Prostate gland (tissue), 2 donors: Measurements from ENCODE around the gene TMED6. TPM values are rescaled to one million over a fixed set of nuclear protein-coding genes. Genes with fewer than 3 reads are reported as not detected.

Source experiments
- DNase-seq: peaks from one replicate; pipeline ENCODE4 v3.0.0-alpha.2; 2019; ENCODE audit warnings: low spot score
- H3K27ac ChIP-seq, 2 donors: fragments of 200-600 bp; sonication (generic); 2 replicates each; pipeline ENCODE4 v1.5.1; 2017 to 2019
- H3K27me3 ChIP-seq: fragments of 200-600 bp; sonication (generic); replicated peaks from 2 replicates; pipeline ENCODE4 v1.5.1; 2019; ENCODE audit not compliant: insufficient read depth
- H3K36me3 ChIP-seq, 2 donors: fragments of 200-600 bp; sonication (generic); 1 replicate in 1 of 2; 2 replicates in 1 of 2; pipeline versions ENCODE4 v1.5.1 to v1.8.1; 2017 to 2019
- H3K4me1 ChIP-seq: fragments of 200-600 bp; sonication (generic); replicated peaks from 2 replicates; pipeline ENCODE4 v1.5.1; 2019
- H3K4me3 ChIP-seq, 2 donors: fragments of 200-600 bp; sonication (generic); 2 replicates each; pipeline ENCODE4 v1.5.1; 2017 to 2019
- H3K9me3 ChIP-seq: fragments of 200-600 bp; sonication (generic); 2 replicates; pipeline ENCODE4 v1.5.1; 2017
- POLR2A ChIP-seq: fragments of 450-650 bp; IDR thresholded peaks from one replicate; pipeline ENCODE4 v1.6.1; 2016; ENCODE audit warnings: antibody characterized with exemption, mild to moderate bottlenecking
- POLR2AphosphoS5 ChIP-seq: sonication (generic); formaldehyde crosslinking; IDR thresholded peaks from one replicate; pipeline ENCODE4 v1.6.1; 2017; ENCODE audit warnings: antibody characterized with exemption
- WGBS: methylation state at CpG from one replicate; pipeline ENCODE4 v1.1.5; 2018; 5-methylcytosine and 5-hydroxymethylcytosine counted together
- intact Hi-C: fragments of 100-400 bp; cut with DNase I; formaldehyde crosslinking; loops from one replicate; pipeline ENCODE4 v1.14.2; 2022
- total RNA-seq, 2 donors: library from RNA; depleted of rRNA; stranded (reverse); fragments of >200 nt; gene quantifications; one replicate each; pipeline ENCODE4 v1.1.0, GENCODE V29; 2016
- TF ChIP-seq, protein P1 (sequence below), 4 experiments: fragments of 200-600 bp in 2 of 4; fragments of 450-650 bp in 2 of 4; sonication (generic) in 2 of 4; IDR thresholded peaks; 1 replicate in 3 of 4; 2 replicates in 1 of 4; pipeline ENCODE4 v1.5.1; 2016 to 2019; ENCODE audit warnings: antibody characterized with exemption in 4 of 4, mild to moderate bottlenecking in 2 of 4, moderate library complexity in 2 of 4

Gene TMED6
- total RNA-seq, 2 donors from 2014 or later, result 1.1 TPM; not detected in 1

DNA sequence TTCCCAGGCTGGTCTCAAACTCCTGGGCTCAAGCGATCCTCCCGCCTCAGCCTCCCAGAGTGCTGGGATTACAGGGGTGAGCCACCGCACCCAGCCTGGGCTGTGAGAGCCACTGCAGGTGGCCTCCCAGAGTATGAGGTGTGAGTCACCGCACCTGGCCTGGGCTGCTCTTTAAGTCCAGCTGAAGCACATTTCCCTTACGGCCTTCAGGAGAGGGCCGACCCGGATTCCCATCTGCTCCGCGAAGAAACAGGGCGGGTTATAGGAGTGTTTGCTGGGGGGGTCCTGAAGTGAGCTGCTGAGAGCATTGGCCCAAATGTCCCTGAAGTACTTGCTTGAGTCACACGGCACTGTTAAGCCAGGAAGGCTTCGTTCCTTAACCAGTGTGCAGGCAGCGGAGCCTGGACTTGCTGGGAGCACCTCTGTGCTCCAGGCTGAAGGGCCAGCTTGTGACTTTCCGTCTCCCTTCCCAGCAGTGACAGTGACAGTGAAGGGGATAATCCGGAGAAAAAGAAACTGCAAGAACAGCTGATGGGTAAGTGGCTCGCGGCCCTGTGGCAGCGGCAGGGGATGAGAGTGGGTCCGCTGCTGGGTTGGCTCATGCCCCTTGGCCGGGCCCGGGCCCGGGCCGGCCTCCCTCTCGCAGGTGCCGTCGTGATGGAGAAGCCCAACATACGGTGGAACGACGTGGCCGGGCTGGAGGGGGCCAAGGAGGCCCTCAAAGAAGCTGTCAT is 33.2 kb downstream of the TMED6 start:
- no peak for DNase-seq
- Histone ChIP-seq H3K4me3 (no peak overlapping the region), H3K27me3 (no peaks in the 10 kb centered on the region), H3K27ac (no peak overlapping the region), H3K9me3 (no peaks in the 10 kb centered on the region), H3K36me3 (peaks cover 35 to 57% of the 10 kb centered on the region in 2 donors), H3K4me1 (no peaks in the 10 kb centered on the region)
- TF ChIP-seq, protein P1, sequence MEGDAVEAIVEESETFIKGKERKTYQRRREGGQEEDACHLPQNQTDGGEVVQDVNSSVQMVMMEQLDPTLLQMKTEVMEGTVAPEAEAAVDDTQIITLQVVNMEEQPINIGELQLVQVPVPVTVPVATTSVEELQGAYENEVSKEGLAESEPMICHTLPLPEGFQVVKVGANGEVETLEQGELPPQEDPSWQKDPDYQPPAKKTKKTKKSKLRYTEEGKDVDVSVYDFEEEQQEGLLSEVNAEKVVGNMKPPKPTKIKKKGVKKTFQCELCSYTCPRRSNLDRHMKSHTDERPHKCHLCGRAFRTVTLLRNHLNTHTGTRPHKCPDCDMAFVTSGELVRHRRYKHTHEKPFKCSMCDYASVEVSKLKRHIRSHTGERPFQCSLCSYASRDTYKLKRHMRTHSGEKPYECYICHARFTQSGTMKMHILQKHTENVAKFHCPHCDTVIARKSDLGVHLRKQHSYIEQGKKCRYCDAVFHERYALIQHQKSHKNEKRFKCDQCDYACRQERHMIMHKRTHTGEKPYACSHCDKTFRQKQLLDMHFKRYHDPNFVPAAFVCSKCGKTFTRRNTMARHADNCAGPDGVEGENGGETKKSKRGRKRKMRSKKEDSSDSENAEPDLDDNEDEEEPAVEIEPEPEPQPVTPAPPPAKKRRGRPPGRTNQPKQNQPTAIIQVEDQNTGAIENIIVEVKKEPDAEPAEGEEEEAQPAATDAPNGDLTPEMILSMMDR (IDR thresholded peaks at IDR 0.05), result no peak
- TF ChIP-seq POLR2AphosphoS5 (no peak), POLR2A (no peak)
- intact Hi-C loops, result no loop called here
- 94% methylated on average over 30 of the region's 30 CpGs for WGBS

DNA sequence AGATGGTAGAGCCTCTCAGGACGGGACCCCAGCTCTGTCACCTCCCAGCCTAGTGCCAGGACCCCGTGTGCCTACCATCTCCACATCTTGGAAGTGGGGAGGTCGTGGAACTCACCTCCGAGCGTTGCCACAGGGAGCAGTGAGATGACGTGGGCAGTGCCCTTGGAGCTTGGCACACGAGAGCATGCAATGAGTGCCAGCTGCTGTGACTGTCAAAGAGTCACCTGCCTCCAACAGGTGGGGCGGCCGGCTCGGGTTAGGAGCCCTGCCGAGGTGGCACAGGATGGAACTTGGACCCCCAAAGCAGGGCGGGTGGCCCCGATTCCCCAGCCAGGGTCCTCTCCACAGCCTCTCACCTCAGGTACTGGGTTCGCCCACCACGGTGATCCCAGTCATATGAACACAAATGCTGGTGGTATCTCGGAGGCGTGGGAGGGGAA is 35.0 kb downstream of the TMED6 start:
- Histone ChIP-seq H3K27ac (no peak overlapping the region), H3K9me3 (no peaks in the 10 kb centered on the region), H3K36me3 (peaks cover 30 to 47% of the 10 kb centered on the region in 2 donors), H3K4me3 (no peak overlapping the region), H3K27me3 (no peaks in the 10 kb centered on the region), H3K4me1 (peaks cover 4% of the 10 kb centered on the region)
- intact Hi-C loops, result no loop called here
- DNase-seq, result no peak
- no peak for TF ChIP-seq POLR2AphosphoS5
- TF ChIP-seq, protein P1 (IDR thresholded peaks at IDR 0.05), result no peak
- TF ChIP-seq POLR2A, result no peak
- WGBS, result 90% methylated on average over 16 of the region's 17 CpGs

DNA sequence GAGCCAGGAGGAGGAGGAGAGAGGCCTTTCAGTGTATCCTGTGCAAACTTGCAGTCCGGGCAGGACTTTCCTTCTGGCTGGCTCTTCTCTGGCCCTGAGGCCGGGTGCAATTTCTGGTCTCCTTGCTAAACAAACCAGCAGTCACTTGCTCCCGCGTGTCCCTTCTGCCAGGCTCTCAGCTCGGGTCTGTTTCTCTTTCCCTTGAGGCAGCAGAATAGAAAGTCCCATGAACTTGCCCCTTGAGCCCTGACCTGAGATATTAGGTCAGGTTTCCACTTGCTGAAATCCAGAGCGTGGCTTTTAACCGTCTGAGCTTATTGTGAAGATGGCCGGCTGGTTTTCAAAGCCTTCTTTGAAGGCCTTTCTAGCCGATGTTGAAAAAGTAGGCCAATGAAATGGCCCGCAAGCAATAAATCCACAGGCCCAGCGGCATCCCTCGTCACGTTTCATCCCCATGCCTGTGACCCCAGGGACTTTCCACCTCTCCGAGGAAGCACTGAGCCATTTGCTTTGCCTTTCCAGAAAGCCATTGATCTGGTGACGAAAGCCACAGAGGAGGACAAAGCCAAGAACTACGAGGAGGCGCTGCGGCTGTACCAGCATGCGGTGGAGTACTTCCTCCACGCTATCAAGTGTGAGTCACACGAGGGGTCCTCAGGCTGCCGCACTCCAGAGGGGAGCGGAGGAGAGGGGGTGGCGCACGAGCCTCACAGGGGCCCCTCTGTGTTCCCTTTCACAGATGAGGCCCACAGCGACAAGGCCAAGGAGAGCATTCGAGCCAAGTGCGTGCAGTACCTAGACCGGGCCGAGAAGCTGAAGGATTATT is 35.9 kb downstream of the TMED6 start:
- intact Hi-C loops, result no loop called here
- H3K36me3 ChIP-seq, result peaks cover 24 to 38% of the 10 kb centered on the region in 2 donors
- TF ChIP-seq, protein P1 (IDR thresholded peaks at IDR 0.05), result no peak
- TF ChIP-seq POLR2A, result no peak
- no peak for TF ChIP-seq POLR2AphosphoS5
- no peaks in the 10 kb centered on the region for H3K27me3 ChIP-seq
- H3K9me3 ChIP-seq, result no peaks in the 10 kb centered on the region
- no peak overlapping the region for H3K4me3 ChIP-seq
- peaks cover 4% of the 10 kb centered on the region for H3K4me1 ChIP-seq
- WGBS, result 83% methylated on average over 30 of the region's 30 CpGs
- no peak overlapping the region for H3K27ac ChIP-seq
- DNase-seq, result no peak

DNA sequence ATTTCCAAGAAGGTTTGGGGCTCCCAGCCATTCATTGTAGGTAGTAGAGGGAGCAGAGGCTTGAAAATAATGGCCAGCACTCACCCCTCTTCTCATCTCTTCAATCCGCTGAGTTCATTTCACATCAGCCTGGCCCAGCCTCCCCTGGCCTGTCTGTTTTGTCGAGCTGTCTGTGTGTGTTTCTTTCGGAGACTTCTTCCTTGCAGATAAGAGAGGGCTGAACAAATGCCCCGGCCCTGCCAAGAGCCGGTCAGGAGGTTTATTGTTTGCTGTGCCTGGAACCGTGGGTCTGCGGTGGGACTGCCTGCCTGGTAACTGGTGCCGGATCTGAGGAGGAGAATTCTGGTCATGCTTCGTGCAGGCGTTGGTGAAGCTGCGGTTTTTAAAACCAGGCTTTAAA is 37.1 kb downstream of the TMED6 start:
- intact Hi-C loops, result no loop called here
- WGBS, result 77% methylated on average over 11 of the region's 11 CpGs
- H3K36me3 ChIP-seq, result peaks cover 14 to 28% of the 10 kb centered on the region in 2 donors

More for the DNA sequence above, 37.1 kb downstream of the TMED6 start:
- Histone ChIP-seq H3K27ac (no peak overlapping the region), H3K4me1 (peaks cover 4% of the 10 kb centered on the region), H3K9me3 (no peaks in the 10 kb centered on the region), H3K4me3 (no peak overlapping the region), H3K27me3 (no peaks in the 10 kb centered on the region)
- DNase-seq, result no peak
- no peak for TF ChIP-seq POLR2A
- TF ChIP-seq, protein P1 (IDR thresholded peaks at IDR 0.05), result no peak
- no peak for TF ChIP-seq POLR2AphosphoS5
